GM12865 (cell line): Measurements from ENCODE around the gene ARNT2.

Experiments used
- DNase-seq: peaks from one replicate; pipeline ENCODE4 v3.0.0; 2010; ENCODE audit warnings: low read depth
- H3K4me3 ChIP-seq: 2 replicates; pipeline ENCODE4 v1.5.1; 2011; ENCODE audit warnings: mild to moderate bottlenecking, low read depth, low read length, control low read depth
- CTCF ChIP-seq: IDR thresholded peaks from 2 replicates; pipeline ENCODE4 v1.5.1; 2011; ENCODE audit warnings: low read length, control low read depth, low read depth, inconsistent platforms; ENCODE audit not compliant: insufficient read depth; ENCODE audit errors: missing control alignments

ARNT2 gene

GRCh38 chr15:80607287-80607980 lies 203.3 kb downstream of the ARNT2 start:
- H3K4me3 ChIP-seq = no peak overlapping the region
- DNase-seq = no peak
- TF ChIP-seq CTCF = no peak

GRCh38 chr15:80608688-80609087 lies 204.5 kb downstream of the ARNT2 start:
- no peak overlapping the region for H3K4me3 ChIP-seq
- no peak for DNase-seq
- TF ChIP-seq CTCF = no peak

GRCh38 chr15:80609091-80609490 lies 204.9 kb downstream of the ARNT2 start:
- no peak for DNase-seq
- H3K4me3 ChIP-seq = no peak overlapping the region
- no peak for TF ChIP-seq CTCF

- TF ChIP-seq CTCF = no peak
- DNase-seq = no peak
- H3K4me3 ChIP-seq = no peak overlapping the region
Measured at GRCh38 chr15:80609512-80609946, 205.3 kb downstream of the ARNT2 start.

GRCh38 chr15:80611543-80612080 lies 207.4 kb downstream of the ARNT2 start:
- H3K4me3 ChIP-seq = no peak overlapping the region
- no peak for TF ChIP-seq CTCF
- no peak for DNase-seq

- DNase-seq = no peak
- no peak for TF ChIP-seq CTCF
- no peak overlapping the region for H3K4me3 ChIP-seq
Measured at GRCh38 chr15:80612118-80612823, 208.1 kb downstream of the ARNT2 start.
